ENCODE measurements around the gene SLC17A1.

GRCh38 chr6:25769983-25770382 lies 61.9 kb downstream of the SLC17A1 start:
- no peak for TF ChIP-seq CTCF (IDR thresholded peaks at IDR 0.05)
- no peak for TF ChIP-seq POLR2A (IDR thresholded peaks at IDR 0.05)

Measured in tibial nerve (tissue), 3 donors.